HEK293T (cell line): ENCODE results near the gene GLRA3.

Experiments used
- ARNT ChIP-seq: fragments of 450-650 bp; IDR thresholded peaks from 2 replicates; pipeline ENCODE4 v1.6.1; 2017; ENCODE audit warnings: mild to moderate bottlenecking
- BHLHE40 ChIP-seq: fragments of 450-650 bp; IDR thresholded peaks from 2 replicates; pipeline ENCODE4 v1.6.1; 2016; ENCODE audit warnings: mild to moderate bottlenecking, moderate library complexity, borderline replicate concordance
- CTBP1 ChIP-seq: fragments of 450-650 bp; IDR thresholded peaks from 2 replicates; pipeline ENCODE4 v1.6.1; 2016; ENCODE audit warnings: borderline replicate concordance
- ELF4 ChIP-seq: fragments of 450-650 bp; IDR thresholded peaks from 2 replicates; pipeline ENCODE4 v1.6.1; 2017; ENCODE audit warnings: antibody characterized with exemption
- FOXA1 ChIP-seq: fragments of 450-650 bp; IDR thresholded peaks from 2 replicates; pipeline ENCODE4 v1.6.1; 2016; ENCODE audit warnings: mild to moderate bottlenecking
- FOXK2 ChIP-seq: fragments of 450-650 bp; IDR thresholded peaks from 2 replicates; pipeline ENCODE4 v1.6.1; 2016; ENCODE audit warnings: mild to moderate bottlenecking
- FOXM1 ChIP-seq: fragments of 450-650 bp; IDR thresholded peaks from 2 replicates; pipeline ENCODE4 v1.6.1; 2017; ENCODE audit warnings: mild to moderate bottlenecking, borderline replicate concordance
- HDGF ChIP-seq: fragments of 450-650 bp; IDR thresholded peaks from 2 replicates; pipeline ENCODE4 v1.6.1; 2017; ENCODE audit warnings: antibody characterized with exemption, borderline replicate concordance
- SP1 ChIP-seq: fragments of 450-650 bp; IDR thresholded peaks from 2 replicates; pipeline ENCODE4 v1.6.1; 2017
- SUZ12 ChIP-seq: fragments of 450-650 bp; IDR thresholded peaks from 2 replicates; pipeline ENCODE4 v1.6.1; 2016; ENCODE audit warnings: mild to moderate bottlenecking
- TARDBP ChIP-seq: fragments of 450-650 bp; IDR thresholded peaks from 2 replicates; pipeline ENCODE4 v1.6.1; 2016
- ZNF384 ChIP-seq: fragments of 450-650 bp; IDR thresholded peaks from 2 replicates; pipeline ENCODE4 v1.6.1; 2016
- TF ChIP-seq, protein P1 (sequence below): fragments of 450-650 bp; IDR thresholded peaks from 2 replicates; pipeline ENCODE4 v1.6.1; 2016

- TF ChIP-seq FOXM1 = no peak
- no peak for TF ChIP-seq FOXA1
- TF ChIP-seq ELF4 = no peak
- TF ChIP-seq BHLHE40 = no peak
- TF ChIP-seq FOXK2 = no peak
- no peak for TF ChIP-seq ZNF384
- TF ChIP-seq SP1 = no peak
- no peak for TF ChIP-seq TARDBP
- TF ChIP-seq HDGF = no peak
- TF ChIP-seq, protein P1, sequence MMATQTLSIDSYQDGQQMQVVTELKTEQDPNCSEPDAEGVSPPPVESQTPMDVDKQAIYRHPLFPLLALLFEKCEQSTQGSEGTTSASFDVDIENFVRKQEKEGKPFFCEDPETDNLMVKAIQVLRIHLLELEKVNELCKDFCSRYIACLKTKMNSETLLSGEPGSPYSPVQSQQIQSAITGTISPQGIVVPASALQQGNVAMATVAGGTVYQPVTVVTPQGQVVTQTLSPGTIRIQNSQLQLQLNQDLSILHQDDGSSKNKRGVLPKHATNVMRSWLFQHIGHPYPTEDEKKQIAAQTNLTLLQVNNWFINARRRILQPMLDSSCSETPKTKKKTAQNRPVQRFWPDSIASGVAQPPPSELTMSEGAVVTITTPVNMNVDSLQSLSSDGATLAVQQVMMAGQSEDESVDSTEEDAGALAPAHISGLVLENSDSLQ = no peak
- no peak for TF ChIP-seq SUZ12
- TF ChIP-seq ARNT = no peak
- TF ChIP-seq CTBP1 = no peak
Observed at GRCh38 chr4:174708381-174708780, 120.7 kb downstream of the GLRA3 start.
